ENCODE measurements around the gene TYROBP. TPM values are rescaled to one million over a fixed set of nuclear protein-coding genes. Genes with fewer than 3 reads are reported as not detected.

TYROBP gene
- total and polyA plus RNA-seq, 9 donors: 9.2 to 135 (median 36.7) TPM

DNA sequence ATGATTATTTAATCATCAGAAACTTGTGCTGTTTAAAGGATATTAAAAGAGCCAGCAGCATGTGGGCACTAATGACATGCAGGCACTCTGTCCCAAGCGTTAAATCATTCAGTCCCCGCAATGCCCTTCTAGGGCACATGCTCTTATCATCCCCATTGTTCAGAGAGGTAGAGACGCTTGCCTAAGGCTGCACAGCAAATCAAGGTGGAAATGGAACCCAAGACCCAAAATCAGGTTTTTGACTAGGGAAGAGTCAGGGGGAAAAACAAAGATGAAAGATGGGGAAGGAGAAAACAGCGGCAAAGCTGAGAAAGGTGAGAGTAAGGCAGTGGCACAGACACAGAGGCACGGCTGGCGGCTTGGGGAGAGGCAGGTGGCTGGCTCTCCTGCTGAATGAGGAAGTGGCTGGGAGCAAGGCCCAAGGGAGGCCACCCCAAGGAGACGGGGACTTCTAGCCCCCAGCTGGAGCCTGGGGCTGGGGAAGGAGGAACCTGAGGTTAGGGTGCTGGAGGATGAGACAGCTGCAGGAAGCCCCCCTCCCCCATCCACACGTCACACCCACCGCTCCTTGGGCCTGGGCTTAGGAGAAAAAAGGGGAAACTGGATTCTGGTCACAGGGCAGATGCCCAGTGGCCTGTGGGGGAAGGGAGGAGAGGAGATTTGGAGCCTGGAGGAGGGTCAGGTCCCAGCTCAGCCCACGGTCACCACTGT is 1.0 kb upstream of the TYROBP start:
- DNase-seq: no peak
- no peaks in the 10 kb centered on the region for H3K27me3 ChIP-seq
- no peaks in the 10 kb centered on the region for H3K9me3 ChIP-seq
- H3K27ac ChIP-seq: no peak overlapping the region
- peaks cover 3% of the 10 kb centered on the region for H3K4me1 ChIP-seq (ENCODE audit: insufficient read depth)
- WGBS, 3 donors: 64 to 75% (median 69%) methylated on average over 10 of the region's 10 CpGs
- TF ChIP-seq EP300 (IDR thresholded peaks at IDR 0.05): no peak
- TF ChIP-seq POLR2A (IDR thresholded peaks at IDR 0.05): no peak
- TF ChIP-seq, protein P1, sequence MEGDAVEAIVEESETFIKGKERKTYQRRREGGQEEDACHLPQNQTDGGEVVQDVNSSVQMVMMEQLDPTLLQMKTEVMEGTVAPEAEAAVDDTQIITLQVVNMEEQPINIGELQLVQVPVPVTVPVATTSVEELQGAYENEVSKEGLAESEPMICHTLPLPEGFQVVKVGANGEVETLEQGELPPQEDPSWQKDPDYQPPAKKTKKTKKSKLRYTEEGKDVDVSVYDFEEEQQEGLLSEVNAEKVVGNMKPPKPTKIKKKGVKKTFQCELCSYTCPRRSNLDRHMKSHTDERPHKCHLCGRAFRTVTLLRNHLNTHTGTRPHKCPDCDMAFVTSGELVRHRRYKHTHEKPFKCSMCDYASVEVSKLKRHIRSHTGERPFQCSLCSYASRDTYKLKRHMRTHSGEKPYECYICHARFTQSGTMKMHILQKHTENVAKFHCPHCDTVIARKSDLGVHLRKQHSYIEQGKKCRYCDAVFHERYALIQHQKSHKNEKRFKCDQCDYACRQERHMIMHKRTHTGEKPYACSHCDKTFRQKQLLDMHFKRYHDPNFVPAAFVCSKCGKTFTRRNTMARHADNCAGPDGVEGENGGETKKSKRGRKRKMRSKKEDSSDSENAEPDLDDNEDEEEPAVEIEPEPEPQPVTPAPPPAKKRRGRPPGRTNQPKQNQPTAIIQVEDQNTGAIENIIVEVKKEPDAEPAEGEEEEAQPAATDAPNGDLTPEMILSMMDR (IDR thresholded peaks at IDR 0.05): no peak
- no peak overlapping the region for H3K4me3 ChIP-seq
- intact Hi-C loops (cut with DNase I): no loop called here
- H3K36me3 ChIP-seq: no peaks in the 10 kb centered on the region

DNA sequence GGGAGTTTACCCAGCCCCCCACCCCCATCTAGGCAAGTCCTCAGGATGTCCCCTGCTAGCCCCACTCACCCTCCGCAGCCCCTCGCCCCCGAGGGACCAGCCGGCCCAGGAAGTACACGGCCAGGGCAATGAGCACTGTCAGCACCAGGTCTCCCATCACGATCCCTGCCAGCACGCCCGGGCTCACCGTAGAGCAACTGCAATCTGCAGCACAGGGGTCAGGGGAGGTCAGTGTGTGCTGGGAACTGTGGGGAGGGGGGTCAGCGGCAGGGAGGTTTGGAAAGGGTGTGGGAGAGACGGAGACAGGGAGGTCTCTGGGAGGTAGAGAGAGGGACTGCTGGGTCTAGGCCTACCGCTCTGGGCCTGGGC is 734 bp downstream of the TYROBP start:
- WGBS, 3 donors: 48 to 50% (median 48%) methylated on average over 12 of the region's 12 CpGs
- no peak overlapping the region for H3K4me3 ChIP-seq
- TF ChIP-seq POLR2A (IDR thresholded peaks at IDR 0.05) (no peak), EP300 (IDR thresholded peaks at IDR 0.05) (no peak)
- TF ChIP-seq, protein P1 (IDR thresholded peaks at IDR 0.05): no peak

DNA sequence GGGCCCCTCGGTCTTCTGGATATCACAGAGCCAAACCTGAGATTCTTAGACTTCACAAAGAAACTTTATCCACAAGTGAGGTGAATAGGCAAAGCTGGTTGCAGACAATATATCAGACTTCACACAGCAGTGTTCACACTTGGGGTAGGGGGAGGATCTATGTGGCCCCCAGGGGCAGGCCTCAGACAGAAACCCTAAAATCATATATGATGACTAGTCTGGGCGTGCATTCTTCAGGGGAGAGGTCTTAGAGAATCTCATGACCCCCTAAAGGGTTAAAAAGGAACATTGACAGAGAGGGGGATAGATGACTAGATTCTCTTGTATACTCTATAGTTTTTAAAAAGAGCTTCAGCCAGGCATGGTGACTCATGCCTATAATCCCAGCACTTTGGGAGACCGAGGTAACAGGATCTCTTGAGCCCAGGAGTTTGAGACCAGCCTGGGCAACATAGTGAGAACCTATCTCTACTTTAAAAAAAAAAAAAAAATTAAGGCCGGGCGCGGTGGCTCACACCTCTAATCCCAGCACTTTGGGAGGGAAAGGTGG is 2.8 kb downstream of the TYROBP start:
- TF ChIP-seq POLR2A (IDR thresholded peaks at IDR 0.05) (no peak), EP300 (IDR thresholded peaks at IDR 0.05) (no peak)
- TF ChIP-seq, protein P1 (IDR thresholded peaks at IDR 0.05): no peak
- no peaks in the 10 kb centered on the region for H3K36me3 ChIP-seq
- no peaks in the 10 kb centered on the region for H3K27me3 ChIP-seq
- H3K27ac ChIP-seq: no peak overlapping the region
- no peak for DNase-seq
- intact Hi-C loops (cut with DNase I): no loop called here
- H3K9me3 ChIP-seq: no peaks in the 10 kb centered on the region
- no peak overlapping the region for H3K4me3 ChIP-seq
- peaks cover 6% of the 10 kb centered on the region for H3K4me1 ChIP-seq (ENCODE audit: insufficient read depth)
- 65 to 76% (median 68%) methylated on average over 6 of the region's 6 CpGs for WGBS, 3 donors

More for the DNA sequence above, 734 bp downstream of the TYROBP start:
- Histone ChIP-seq H3K4me1 (ENCODE audit: insufficient read depth) (peaks cover 3% of the 10 kb centered on the region), H3K9me3 (no peaks in the 10 kb centered on the region), H3K27ac (no peak overlapping the region), H3K27me3 (no peaks in the 10 kb centered on the region), H3K36me3 (no peaks in the 10 kb centered on the region)
- intact Hi-C loops (cut with DNase I): no loop called here
- no peak for DNase-seq

DNA sequence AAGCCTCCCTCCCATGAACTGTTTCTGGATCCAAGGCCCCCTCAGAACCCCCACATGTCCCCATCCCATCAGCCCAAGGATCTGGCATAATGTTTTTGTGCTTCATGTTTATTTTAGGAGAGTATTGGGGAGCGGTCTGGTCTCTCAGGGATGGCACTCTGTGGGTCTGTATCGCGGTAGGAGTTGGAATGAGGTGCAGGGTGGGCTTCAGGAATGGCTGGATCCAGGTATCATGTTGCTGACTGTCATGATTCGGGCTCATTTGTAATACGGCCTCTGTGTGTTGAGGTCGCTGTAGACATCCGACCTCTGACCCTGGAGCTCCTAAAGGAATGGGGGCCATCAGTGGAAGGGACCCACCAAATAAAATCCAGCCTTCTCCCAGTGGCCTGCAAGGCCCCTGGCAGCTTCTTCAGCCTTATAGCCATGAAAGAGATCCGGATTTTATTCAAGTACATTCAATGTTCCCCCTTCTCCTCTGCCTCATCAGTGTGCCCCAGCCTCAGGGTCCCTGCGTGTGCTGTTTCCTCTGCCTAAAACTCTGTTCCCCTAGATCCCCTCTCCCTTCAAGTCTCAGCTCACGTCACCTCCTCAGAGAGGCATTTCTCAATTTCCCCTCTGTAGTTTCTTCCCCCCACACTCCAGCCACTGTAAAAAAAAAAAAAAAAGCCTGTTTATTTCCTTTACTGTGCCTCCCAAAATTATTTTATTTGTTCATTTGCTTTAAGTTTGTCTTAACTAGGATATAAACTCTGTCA is 3.6 kb downstream of the TYROBP start:
- Histone ChIP-seq H3K4me3 (no peak overlapping the region), H3K27me3 (no peaks in the 10 kb centered on the region), H3K36me3 (no peaks in the 10 kb centered on the region), H3K9me3 (no peaks in the 10 kb centered on the region), H3K4me1 (ENCODE audit: insufficient read depth) (peaks cover 6% of the 10 kb centered on the region), H3K27ac (no peak overlapping the region)
- intact Hi-C loops (cut with DNase I): no loop called here
- no peak for DNase-seq
- TF ChIP-seq, protein P1 (IDR thresholded peaks at IDR 0.05): no peak
- no peak for TF ChIP-seq EP300 (IDR thresholded peaks at IDR 0.05)
- 81 to 87% (median 87%) methylated on average over 10 of the region's 10 CpGs for WGBS, 3 donors
